NT2/D1 (cell line): ENCODE results near the gene ACOXL.

Experiments
- SUZ12 ChIP-seq: IDR thresholded peaks from 2 replicates; pipeline ENCODE4 v1.6.1; 2011; ENCODE audit not compliant: insufficient read length, insufficient read depth; ENCODE audit errors: extremely low read depth
- YY1 ChIP-seq: IDR thresholded peaks from 2 replicates; pipeline ENCODE4 v1.6.1; 2011; ENCODE audit not compliant: insufficient read length, insufficient read depth
- ZNF274 ChIP-seq: IDR thresholded peaks from 2 replicates; pipeline ENCODE4 v1.6.1; 2011; ENCODE audit warnings: mild to moderate bottlenecking, low read depth, low read length

DNA sequence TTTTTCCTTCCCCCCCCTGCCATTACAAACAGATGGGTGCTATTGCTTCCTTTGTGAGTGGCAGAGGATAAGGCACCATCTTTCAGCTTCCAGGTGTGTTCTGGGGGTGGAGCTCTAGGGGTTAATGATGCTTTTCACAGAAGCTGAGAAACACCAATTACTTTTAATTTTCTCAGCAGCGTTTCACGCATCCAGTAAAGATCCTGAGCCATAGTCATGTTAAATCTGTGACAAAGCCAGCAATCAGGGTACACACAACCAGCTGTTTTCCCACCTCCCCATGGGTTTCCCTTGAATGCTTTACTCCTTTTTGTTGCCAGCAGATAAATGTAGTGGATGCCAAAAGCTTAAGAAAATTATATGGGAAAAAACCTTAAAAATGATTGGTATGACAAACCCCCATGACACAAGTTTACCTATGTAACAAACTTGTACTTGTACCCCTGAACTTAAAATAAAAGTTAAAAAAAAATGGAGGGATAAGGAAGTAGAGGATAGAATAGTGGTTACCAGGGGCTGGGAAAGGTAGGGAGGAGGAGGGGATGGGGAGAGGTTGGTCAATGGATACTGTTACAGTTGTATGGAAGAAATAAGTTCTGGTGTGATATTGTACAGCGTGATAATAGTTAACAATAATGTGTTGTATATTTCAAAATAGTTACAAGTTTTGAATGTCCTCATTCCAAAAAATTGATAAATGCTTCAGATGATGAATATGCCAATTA, 70.0 kb downstream of the ACOXL start:
- TF ChIP-seq SUZ12 (no peak), ZNF274 (no peak), YY1 (no peak)
